ENCODE data around the gene CLSTN2.

GRCh38 chr3:140152851-140153639 is 218.1 kb downstream of the CLSTN2 start:
- no peak for TF ChIP-seq CBFB (CRISPR knock-in tag; IDR thresholded peaks at IDR 0.05)
- no peak for TF ChIP-seq SMC3 (IDR thresholded peaks at IDR 0.05; ENCODE audit: low read length)
- TF ChIP-seq CTCF (CRISPR knock-in tag; IDR thresholded peaks at IDR 0.05), result no peak
- TF ChIP-seq SP5 (CRISPR knock-in tag; IDR thresholded peaks at IDR 0.05; ENCODE audit: borderline replicate concordance, low read depth), result no peak
- TF ChIP-seq FOSL1 (CRISPR knock-in tag; IDR thresholded peaks at IDR 0.05; ENCODE audit: borderline replicate concordance), result no peak
- TF ChIP-seq FOXJ3 (CRISPR knock-in tag; IDR thresholded peaks at IDR 0.05; ENCODE audit: borderline replicate concordance), result no peak
- TF ChIP-seq PRDM15 (CRISPR knock-in tag; IDR thresholded peaks at IDR 0.05), result no peak
- TF ChIP-seq ZFX (CRISPR knock-in tag; IDR thresholded peaks at IDR 0.05; ENCODE audit: low read depth), result no peak
- no peak for TF ChIP-seq RAD21 (CRISPR knock-in tag; IDR thresholded peaks at IDR 0.05)
- no peak for TF ChIP-seq SP1 (IDR thresholded peaks at IDR 0.05)
- no peak for TF ChIP-seq SP1 (CRISPR knock-in tag; IDR thresholded peaks at IDR 0.05)
- TF ChIP-seq ZNF766 (CRISPR knock-in tag; IDR thresholded peaks at IDR 0.05; ENCODE audit: borderline replicate concordance), result no peak
- TF ChIP-seq EZH2 (conservative IDR thresholded peaks at IDR 0.05; ENCODE audit: low read depth, low read length), result no peak
- no peak for TF ChIP-seq ADNP (CRISPR knock-in tag; IDR thresholded peaks at IDR 0.05)
